Stimulated activated CD4-positive, alpha-beta T cell treated with anti-CD3 and anti-CD28 coated beads, Interleukin-15, amount 100 ng/mL, for 24 hours (primary cell): ENCODE measurements around the gene MLPH.
A peak's percentile ranks its signal among the peaks of the same experiment; 100 is the strongest.

Source experiments
- DNase-seq: peaks from one replicate; pipeline ENCODE4 v3.0.0-alpha.2; 2020

The MLPH gene

DNA sequence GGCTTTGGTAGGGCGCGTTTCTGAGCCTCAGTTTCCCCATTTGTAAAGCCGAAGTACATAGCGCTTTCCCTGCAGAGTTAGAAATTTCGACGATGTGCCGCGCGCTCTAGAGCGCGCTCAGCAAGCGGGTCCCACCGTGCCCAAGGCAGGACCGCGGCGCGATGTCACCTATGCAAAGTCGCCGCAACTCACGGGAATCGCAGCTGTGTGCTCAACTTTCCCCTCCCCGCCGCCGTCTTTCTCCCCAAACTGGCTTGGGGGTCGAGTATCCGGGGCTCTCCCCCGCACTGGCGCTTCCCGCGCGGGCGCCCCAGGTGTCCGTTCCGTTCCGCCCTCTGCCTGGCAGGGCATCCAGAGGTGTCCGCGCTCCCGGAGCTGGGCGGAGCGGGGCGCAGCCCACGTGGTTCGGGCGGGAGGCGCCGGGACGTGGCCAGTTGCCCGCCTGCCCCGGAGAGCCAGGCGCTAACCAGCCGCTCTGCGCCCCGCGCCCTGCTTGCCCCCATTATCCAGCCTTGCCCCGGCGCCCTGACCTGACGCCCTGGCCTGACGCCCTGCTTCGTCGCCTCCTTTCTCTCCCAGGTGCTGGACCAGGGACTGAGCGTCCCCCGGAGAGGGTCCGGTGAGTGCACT is at the start of gene MLPH:
Gene MLPH (plus strand): TSS at position 433 of the 630 bp plus-strand sequence. CDS start 6,176 bp downstream, outside the sequence.
- no peak for DNase-seq

GRCh38 chr2:237437566-237437965 is 49.5 kb upstream of the MLPH start:
- no peak for DNase-seq

GRCh38 chr2:237438080-237438940 is 48.7 kb upstream of the MLPH start:
- DNase-seq, result no peak

GRCh38 chr2:237440819-237441281 is 46.2 kb upstream of the MLPH start:
- peak; percentile 78 for DNase-seq

DNA sequence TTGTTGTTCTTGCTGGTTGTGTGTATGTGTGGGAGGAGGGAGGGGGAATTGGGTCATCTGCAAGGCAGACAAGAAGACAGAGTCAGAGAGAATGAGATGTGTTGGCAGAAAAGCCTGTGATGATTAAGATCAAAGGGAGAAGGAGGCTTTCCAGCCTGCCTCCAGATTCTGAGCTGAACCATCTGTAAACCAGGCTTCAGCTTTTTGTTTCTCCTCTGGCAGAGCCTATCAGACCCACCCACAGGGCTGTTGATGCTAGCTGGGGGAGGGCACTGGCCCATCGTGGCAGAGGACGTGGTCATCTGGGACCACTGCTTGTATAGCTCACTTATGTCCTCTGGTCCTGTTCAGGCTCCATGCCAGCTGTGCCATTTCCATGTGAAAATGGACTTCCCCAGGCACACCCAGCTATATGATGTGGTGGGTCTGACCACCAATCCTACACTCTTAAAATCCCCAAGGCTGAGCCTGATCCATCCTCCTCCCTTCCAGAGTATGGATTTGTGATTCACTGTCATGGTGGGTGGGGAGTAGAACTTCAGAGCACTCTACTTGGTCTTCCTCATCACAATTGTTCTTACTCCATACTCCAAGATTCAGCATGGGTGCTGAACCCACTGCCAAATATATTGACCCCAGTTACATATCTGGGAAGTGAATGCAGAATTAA is 45.3 kb upstream of the MLPH start:
- DNase-seq, result peak; percentile 53

GRCh38 chr2:237444071-237444470 is 43.0 kb upstream of the MLPH start:
- DNase-seq, result no peak

- DNase-seq, result no peak
Measured at GRCh38 chr2:237445611-237446337, 41.3 kb upstream of the MLPH start.

DNA sequence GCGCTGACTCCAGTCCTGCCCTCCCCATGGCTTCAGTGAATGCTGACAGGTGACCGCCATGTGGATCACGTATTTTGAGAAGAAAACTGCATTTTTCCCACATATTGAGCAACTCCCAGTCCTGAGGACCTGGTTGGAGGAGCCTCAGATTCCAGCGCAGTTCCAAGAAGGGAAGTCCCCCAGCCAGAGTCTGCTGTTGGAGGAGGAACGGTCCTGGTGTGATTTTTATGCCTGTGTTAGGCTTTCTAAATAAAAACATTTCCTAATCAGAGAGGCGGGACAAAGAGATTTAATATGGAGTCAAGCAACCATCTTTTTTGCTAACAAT is 40.7 kb upstream of the MLPH start:
- DNase-seq, result no peak

- DNase-seq, result no peak
Measured at GRCh38 chr2:237447496-237447895, 39.6 kb upstream of the MLPH start.

- no peak for DNase-seq
Measured at GRCh38 chr2:237448171-237448570, 38.9 kb upstream of the MLPH start.

- DNase-seq, result no peak
Measured at GRCh38 chr2:237448626-237449025, 38.4 kb upstream of the MLPH start.

DNA sequence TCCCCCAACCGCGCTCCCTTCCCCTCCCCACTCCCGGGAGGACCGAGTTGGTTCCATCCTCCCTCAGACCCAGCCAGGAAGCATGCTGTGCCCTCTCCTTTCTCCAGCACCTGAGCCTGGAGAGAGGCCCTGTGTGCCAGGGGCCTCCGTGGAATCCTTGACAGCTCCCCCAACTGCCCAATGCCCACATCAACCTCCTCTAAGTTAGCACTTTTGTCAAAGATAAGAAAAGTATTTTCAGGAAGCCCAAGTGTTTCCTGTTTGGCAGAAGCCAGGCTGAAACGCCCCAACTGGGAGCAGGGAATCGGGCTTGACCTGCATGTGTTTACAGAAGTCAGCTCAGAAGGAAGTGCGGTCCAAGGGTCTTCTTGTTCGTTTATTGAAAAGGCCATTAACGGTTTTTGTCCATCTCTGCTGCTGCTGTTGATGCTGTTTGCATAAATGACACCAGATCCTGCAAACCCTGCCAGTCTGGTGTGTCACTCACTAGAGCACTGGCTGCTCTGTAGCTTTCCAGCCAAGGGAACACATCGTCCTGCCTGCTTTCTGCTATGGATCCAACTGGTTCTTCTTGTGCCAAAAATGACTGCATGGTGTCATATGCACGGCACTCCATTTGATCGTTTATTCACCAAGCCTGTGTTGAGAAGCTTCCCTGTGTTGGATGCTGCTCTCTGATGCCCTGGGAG is 37.7 kb upstream of the MLPH start:
- no peak for DNase-seq

GRCh38 chr2:237450108-237450507 is 36.9 kb upstream of the MLPH start:
- no peak for DNase-seq

DNA sequence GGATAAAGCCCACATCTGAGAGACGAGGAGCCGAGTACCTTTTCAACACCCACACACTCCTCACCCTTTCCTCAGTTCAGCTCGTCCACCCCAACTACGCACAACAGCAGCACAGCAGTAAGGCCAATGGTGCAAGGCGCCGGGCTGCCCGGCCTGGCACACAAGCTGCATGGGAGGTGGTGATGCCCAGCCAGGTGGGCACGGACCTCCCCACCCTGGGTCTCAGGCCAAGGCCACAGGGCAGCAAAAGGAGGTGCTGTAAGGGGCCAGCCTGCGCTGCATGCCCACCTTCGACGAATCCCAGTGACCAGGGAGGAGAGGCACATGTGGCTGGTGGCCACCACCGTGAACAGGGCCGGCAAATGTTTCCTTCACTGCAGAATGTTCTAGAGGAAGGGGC is 36.5 kb upstream of the MLPH start:
- no peak for DNase-seq

DNA sequence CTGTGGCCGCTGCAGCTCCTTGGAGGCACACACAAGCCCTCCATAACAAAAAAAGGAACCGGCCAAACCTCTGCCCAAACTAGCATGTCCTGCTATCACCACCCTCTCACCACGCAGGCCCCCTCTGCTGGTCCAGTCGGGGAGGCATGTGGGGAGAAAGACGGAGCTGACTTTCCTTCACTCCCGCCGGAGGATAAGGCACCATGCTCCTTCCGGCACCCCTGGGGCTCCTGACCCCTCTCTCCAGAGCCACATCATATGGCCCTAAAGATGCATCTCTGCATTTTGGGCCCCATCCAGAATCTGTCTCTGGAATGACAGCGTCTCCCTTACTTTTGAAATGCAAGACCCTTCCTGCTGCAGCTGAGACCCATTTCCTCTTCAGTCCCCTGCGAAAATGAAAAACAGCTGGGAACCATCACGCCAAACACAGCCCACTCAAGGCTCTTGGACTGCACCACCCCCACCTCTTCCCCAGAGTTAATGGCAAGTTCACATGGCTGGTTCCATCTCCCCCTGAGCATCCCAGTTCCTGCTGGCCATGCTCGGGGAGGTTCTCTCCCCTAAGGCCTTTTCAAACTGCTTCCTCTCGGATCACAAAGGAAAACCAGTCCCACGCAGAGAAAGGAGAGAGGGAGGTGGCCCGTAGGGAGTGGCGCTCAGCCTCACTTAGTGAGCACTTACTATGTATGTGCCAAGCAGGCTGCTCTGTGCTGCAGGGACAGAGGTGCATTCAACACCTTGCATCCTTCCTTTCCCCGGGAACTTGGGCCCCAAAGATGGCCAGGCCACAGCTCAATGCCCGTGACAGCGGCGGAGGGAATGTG is 35.2 kb upstream of the MLPH start:
- DNase-seq, result no peak

GRCh38 chr2:237452861-237453260 is 34.2 kb upstream of the MLPH start:
- DNase-seq, result no peak

GRCh38 chr2:237453671-237454070 is 33.4 kb upstream of the MLPH start:
- no peak for DNase-seq

DNA sequence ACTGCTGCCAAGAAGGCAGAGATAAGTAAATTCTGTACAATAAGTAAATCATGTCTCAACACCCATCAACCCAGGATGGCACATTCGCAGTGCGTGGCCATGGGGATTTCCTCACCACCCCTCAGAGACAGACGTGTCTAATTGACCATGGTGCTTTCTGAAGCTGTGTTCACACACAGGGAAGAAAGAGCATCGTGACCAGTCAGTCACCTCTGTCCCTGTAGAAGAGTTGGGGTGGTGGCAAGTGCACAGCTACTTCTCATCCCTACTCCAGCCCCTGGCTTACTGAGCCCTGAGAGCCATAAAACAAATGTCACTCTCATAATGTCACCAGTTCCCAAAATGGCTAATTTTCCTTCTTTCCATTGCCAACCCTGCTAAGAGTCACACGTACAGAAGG is 31.3 kb upstream of the MLPH start:
- DNase-seq, result no peak

DNA sequence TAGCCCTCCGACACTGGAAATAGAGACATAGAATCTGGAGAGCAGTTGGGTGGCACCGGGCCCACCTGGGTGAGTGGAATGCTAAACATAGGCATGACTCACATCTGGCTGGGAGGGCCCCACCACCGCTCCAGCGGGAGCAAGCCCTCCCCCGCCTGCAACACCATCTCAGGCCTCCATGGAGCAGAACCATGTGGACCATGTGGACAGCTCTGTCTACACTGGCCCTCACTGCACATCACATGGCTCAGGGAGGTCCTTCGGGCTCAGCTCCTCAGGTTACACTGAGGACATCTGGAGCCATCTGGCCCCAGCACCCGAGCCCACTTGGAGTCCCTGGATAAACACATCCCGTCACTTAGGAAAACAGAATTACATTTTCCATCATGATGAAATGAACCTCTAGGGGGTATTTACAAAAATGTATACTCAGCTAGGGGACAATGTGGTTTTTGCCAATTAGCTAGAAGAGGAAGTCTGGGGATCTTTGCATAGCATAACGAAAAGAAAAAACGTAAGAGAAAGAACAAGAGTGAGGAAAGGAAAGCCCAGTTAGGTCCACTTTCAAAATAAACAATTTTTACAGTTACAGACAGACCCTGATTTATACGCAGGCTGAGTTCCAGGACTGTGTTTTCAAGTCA is 30.7 kb upstream of the MLPH start:
- no peak for DNase-seq

DNA sequence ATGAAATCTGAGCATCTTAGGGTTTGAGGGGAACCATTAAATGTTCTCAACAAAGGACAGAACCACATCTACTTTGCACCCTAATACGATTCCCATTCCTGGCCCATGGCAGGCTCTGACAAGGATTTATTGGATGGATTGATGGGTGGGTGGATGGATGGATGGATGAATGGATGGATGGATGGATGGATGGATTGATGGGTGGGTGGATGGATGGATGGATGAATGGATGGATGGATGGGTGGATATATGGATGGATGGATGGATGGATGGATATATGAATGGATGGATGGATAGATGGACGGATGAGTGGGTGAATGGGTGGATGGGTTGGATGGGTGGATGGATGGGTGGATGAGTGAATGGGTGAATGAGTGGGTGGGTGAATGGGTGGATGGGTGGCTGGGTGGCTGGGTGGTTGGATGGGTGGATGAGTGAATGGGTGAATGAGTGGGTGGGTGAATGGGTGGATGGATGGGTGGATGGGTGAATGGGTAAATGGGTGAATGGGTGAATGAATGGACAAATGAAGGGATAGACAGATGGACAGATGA is 29.6 kb upstream of the MLPH start:
- DNase-seq, result no peak

DNA sequence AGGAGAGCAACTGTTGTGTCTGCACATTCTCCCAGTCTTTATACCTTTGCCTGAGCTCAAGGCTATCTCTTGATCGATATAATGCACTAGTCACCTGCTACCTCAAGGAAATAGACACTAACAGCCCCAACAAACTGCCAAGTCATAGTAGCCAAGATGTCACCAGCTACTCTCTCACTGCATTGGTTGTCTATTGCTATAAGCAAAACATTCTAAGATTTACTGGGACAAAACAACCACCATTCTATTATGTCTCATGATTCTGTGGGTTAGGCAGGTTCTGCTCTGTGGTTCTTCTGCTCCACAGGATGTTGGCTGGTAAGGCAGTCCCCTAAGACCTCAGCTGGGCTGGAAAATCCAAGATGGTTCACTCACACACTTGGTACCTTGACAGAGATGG is 28.5 kb upstream of the MLPH start:
- no peak for DNase-seq
